SH-SY5Y (cell line): ENCODE data around the gene TSPAN18.

ENCODE experiments used
- GATA2 ChIP-seq: IDR thresholded peaks from 2 replicates; pipeline ENCODE4 v1.6.1; 2011; ENCODE audit warnings: mild to moderate bottlenecking, low read depth, low read length
- GATA3 ChIP-seq: IDR thresholded peaks from 2 replicates; pipeline ENCODE4 v1.6.1; 2011; ENCODE audit warnings: low read depth, mild to moderate bottlenecking, low read length, moderate library complexity

TSPAN18 gene

DNA sequence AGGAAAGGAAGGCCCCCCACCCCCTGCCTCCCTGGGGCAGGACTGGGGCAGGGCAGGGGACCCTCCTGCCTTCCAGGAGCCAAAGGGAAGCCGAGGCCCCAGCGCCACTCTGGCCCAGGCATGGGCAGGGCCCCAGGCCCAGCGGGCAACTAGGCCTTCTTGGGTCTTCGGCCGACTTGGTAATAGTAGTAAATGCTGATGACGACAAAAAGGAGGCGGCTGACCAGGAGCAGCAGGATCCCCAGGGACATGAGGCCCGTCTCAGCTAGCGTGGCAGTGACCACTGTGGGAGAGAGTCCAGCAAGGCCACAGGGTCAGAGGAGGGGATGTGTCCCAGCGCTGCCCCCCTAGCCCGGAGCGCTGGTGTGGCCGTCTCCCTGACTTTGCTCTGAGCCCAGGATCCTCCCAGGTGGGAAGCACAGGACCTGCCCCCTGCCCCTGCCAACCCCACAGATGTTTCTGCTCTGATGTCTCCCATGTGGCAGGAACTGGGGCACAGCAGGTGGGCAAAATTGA lies 208.0 kb downstream of the TSPAN18 start:
- TF ChIP-seq GATA3 (no peak), GATA2 (no peak)

DNA sequence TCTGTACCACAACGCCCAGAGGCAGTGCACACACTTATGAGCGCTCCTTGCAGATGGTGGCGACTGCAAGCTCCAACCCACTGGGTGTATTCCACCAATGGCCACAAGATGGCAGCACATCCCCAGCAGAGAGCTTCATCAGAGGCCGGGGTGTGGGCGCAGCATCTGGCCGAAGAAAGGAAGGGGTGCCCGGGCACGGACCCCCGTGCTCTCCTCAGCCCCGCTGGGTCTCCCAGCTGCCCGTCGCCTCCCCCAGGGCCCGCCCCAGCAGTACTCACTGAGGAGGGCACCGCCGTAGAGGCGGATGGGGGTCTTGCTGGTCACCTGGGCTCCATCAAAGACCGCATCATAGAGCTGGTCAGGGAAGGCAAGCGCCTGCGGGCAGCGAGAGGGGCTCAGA lies 209.8 kb downstream of the TSPAN18 start:
- TF ChIP-seq GATA2 (no peak), GATA3 (no peak)

DNA sequence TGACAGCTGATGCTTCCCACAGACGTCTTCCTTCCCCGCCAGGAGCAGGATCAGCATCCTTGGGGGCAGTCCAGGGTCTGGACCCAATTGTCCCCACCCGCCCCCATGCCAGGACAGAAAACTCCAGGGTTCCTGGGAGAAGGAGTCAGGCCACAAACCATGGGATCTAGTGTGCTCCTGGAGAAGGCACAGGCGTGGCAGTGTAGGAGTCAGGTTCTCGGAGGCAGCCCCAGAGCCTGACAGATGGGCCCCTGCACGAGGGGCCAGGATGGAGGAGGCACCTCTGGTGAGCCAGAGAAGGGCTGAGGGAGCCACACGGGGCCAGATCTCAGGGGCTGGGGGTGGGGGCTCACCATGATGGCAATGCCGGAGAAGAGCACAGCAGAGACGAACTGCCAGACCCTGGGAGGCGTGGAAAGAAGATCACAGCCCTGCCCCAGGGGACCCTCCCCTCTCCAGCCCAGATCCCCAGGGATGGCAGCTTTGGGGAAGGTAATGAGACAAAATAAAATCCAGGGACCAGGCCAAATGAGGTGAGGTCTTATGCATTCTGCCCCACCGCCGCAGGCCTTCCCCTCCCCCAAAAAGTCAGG lies 210.3 kb downstream of the TSPAN18 start:
- TF ChIP-seq GATA2 (no peak), GATA3 (no peak)

DNA sequence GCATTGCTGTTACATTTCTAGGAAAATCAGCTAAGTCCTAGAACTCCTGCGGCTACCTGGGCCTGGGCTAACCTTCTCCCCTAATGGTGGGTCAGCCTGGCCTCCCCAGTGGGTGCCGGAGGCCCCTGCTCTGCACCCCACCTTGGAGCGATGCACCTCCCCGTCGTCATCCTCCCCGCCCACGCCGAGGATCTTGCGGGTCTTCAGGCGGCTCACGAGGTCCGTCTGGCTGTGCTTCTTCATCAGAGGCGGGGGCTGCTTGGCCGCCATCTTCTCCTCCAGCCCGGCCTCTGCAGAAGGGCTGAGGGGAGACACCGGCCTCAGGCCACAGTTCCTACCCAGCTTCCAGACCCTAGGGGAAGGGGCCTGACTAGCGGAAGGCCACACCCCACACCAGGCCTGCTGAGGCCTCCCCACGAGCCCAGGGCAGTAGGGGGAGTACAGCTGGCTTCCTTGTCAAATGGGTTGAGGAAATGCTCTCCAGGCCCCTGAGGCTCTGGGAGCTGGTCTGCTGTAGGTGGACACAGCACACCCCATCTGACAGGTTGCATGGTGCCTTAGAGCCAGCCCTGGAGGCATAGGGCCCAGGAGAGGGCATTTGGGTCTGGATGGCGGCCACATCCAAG lies 211.4 kb downstream of the TSPAN18 start:
- TF ChIP-seq GATA2 (no peak), GATA3 (no peak)

DNA sequence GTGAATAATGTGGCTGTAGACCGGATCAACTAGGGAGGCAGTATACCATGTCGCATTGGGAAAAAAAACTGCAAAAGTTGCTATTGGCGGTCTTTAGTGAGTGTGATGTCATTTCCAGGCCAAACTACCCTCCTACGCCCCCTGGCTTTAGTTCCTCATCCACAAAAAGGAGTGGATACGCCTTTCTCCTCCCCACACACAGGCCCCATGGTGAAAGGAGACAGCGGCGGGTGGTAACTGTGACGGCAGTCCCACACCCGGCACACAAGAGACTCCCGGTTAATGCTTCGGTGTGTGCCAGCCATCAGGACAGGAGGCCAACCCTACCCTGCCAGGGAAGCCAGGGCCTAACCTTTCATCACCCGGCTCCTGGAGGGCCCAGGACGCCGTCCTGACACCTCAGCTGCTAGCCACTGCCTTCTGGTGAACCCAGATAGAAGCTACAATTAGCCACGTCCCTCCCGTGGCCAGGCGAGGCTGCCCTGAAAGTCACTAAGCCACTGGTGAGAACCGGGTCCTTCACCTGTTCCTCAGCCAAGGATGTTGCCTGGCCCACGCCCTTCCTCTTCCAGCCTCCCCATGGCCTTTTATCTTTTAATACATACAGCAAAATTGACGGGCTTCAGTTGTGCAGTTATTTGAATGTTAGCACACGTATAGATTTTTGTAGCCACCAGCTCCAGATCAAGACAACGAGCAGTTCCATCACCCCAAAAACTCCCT lies 213.1 kb downstream of the TSPAN18 start:
- TF ChIP-seq GATA3 (no peak), GATA2 (no peak)

DNA sequence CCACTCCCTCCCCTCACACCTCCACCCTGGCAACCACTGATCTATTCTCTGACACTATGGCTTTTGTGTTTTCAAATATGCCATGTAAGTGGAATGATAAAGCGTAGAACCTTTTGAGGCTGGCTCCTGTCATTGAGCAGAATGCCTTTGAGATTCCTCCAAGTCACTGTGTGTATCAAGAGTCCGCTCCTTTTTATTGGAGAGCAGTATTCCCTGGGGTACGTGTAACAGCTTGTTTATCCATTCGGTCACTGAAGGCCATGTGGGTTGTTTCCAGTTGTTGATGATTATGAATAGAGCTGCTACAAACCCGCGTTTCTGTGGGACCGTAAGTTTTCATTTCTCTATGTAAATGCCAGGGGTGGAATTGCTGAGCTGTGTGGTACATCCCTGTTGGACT lies 213.6 kb downstream of the TSPAN18 start:
- TF ChIP-seq GATA3, result no peak
- TF ChIP-seq GATA2, result no peak

DNA sequence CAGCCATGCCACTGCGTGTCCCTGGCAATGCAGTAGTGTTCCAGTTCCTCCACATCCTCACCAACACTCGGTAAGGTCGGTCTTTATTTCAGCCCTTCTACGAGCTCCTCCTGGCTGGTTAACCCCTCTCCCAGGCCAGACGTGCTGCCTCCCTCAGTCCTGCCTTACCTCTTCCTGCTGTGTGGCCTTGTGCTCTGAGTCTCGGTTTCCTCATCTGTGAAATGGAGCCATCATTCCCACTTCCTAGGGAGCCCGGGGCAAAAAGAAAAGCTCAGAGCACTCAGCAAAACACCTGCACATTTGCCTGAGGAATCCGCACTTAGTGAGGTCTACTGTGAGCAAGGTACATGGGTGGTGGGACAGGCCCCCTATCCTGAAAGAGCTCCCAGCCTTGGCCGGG lies 214.1 kb downstream of the TSPAN18 start:
- no peak for TF ChIP-seq GATA2
- TF ChIP-seq GATA3, result no peak

DNA sequence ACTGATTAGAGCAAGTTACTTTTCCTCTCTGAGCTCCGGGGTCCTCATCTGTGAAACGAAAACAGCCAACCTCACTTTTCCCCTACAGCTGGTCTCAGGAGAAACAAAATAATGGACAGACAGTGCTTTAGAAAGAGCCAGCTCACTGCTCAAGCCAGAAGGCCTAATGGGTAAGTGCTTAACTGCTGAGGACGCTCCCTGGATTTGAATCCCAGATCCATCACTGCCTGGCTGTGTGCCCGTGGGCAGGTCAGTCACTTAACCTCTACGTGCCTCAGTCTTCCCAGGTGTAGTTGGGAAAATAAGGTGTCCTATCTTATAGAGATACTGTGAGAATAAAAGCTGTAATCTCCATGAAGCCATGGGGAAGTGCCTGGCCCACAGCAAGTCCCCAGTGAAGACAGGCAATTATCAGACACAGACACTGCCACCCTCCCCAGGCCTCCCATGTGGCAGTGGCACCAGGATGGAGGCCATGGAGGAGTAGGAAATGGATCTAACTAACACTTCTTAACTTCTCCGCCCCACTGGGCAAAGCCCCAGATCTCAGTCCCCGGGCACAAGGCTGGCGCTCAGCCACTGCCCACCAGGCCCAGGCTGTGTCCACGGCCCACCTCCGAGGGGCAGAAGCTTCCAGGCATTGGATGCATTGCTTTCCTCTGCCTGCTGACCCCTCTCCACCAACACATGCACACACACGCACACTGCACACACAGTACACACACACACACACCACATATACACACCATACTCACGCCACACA lies 214.7 kb downstream of the TSPAN18 start:
- TF ChIP-seq GATA2 (no peak), GATA3 (no peak)

DNA sequence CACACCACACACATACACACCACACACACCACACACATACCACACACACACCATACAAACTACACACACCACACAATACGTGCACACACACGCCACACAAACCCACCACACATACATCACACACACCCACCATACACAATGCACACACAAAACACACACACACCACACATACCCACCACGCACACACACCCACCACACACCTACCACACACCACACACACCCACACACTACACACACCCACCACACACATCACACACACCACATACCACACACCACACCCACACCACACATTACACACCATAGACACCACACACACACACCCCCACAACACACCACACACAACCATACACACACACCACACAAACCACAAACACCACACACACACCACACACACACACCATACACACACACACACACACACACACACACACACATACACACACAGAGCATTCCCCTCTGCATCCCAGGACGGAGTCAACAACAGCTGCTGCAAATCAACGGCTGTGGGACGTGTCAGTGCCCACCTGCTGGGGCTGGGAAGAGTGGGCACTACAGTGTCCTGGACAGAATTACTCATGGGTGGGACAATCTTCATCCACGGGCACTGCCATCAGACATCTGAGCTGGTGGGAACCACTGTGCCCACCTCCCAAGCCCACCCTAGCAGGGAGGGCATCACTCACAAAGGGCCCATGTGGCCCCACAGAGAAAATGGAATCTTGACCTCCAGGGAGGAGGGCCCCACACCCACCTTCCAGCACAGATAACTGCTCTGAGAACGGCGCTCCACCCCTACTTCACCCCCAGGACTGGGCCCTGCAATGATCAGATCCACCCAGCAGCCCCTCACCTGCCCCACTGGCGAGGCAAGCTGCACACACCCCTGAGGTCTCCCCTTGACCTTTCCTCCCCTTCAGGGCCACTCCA lies 215.5 kb downstream of the TSPAN18 start:
- TF ChIP-seq GATA3 (no peak), GATA2 (no peak)

DNA sequence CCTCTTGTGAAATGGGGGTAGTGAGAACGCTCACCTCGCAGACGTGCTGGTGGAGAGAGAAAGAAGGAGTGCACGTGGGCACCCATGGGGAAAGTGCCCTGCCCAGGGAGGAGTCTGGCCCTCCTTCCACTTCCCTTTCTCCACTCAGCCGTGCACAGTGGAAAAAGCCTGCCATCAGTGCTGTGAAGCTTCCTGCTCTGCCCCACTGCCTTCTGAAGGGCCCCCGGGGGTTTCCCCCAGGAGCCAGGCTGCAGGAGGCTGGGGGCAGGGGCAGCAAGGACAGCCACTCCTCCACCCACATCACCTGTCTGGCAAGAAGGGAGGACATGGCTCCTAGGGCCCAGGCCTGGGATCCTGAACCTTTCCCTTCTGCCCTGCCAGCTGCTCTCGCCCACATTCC lies 216.4 kb downstream of the TSPAN18 start:
- no peak for TF ChIP-seq GATA2
- no peak for TF ChIP-seq GATA3

DNA sequence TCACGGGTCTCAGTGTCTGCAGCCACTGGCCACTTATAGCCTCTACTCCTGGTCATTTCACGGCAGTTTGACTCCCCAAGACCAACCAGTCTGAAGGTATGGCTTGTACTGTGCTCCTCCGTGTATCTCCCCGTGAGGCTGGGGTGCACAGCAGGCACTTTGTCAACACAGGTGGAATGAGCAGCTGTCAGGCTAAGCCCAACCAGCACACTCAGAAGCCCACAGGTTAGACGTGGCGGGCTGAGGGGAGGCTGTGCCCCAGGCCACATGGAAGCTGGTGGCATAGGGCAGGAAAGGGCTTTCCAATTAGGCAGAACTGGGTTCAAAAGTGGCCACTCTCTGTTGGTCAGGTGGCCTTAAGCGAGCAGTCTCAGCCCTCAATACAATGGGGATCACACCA lies 216.9 kb downstream of the TSPAN18 start:
- no peak for TF ChIP-seq GATA3
- no peak for TF ChIP-seq GATA2

DNA sequence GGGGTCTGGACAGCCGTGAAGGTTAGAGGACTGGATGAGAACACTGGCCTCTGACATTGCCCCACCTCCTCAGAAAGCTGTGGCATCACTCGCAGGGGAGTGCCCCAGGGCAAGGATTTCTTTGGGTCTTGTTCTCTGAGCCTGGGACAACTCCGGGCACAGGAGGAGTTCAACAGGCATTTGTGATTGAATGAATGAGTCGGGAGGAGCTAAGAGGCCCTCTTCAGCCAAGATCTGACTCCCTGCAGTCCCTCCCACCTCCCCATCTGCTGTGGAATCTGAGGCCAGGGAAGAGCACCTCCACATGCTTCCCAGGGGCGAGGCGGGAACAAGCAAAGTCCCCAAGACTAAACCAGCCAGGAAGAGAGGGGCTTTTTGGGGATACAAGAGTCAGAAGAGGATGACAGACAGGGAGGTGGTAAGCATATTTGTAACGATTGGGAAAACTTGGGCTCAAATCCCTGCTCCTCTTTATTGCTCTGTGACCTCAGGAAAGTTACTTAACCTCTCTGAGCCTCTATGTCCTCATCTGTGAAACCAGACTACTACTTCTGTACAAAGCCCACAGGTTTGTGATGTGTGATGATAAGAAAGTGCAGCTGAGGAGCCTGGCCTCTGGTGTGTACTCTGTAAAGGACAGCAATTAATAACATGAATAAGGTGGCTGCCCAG lies 217.6 kb downstream of the TSPAN18 start:
- TF ChIP-seq GATA2 (peak; percentile 75), GATA3 (no peak)

DNA sequence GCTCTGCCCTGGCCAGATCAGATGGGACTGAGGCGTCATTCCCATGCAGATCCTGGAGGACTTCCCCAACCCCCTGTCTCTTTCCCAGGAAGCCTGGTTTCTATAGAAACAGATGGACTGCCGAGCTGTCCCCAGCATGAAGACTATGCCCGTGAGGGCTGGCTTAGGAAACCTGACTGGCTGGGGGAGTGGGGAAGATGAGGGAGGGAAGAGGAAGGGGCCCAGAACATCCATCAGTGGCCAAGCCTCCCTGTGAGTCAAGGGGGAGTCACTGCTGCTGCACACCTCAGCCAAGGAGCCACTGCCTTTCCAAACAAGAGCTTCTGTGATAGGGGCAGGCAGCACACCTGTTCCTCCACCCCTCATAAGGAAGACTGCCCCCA lies 218.1 kb downstream of the TSPAN18 start:
- no peak for TF ChIP-seq GATA3
- TF ChIP-seq GATA2, result no peak
